Measurements from ENCODE around the gene MGLL. TPM values are rescaled to one million over a fixed set of nuclear protein-coding genes. Genes with fewer than 3 reads are reported as not detected.

MGLL gene
- total RNA-seq, 1 donor from 2014 or later: 83.5 TPM

DNA sequence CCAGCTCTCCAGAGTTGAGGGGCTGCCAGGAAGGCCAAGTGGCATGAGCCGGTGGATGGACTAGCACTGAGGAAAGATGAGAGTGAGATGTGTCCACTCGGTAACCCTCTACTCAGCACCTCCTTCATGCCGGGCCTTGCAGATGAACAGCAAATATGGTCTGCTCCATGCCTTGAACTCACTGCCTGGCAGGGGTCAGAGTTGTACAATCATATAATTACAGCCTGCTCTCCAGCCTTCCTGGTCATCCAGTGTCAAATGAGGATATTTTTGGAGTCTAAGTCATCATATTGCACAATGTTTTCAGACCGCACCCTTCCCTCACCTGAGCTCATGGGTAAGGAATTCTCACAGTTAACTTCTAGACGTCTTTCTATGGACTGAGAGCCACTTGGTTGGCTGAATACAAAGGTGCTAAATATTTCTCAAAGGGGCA, 4.9 kb downstream of the MGLL start:
- intact Hi-C loops (cut with DNase I): loop anchor here (10.0 kb wide), 1 partner anchor 73 kb away; no protein-coding TSS in a partner anchor

DNA sequence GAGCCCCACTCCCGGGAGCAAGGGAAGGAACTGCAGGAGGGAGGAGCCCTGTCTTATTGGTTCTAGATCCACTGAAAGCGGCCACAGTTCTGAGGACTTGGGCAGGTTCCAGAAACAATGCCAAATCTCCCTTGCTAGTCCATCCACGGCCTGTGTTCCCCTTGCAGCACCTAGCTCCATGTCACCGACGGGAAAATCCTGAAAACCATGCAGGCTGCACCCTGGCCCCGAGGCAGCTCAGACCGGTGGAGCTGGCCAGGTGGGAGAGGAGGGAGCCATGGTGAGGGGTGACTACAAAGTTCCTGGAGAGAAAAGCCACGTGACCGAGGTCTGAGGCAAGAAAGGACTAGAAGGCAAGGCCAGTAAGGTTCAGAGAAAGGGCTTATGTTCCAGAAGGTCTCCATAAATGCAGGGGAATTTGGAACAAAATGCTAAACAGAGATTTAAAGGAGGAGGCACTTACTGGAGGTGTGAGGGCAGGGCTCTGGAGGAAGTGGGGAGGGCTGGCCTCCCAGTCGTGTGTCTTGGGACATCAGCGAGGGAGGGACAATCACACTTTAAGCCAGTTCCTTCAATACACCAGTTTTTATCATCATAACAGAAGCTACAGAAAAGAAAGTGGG, 5.4 kb downstream of the MGLL start:
- DNase-seq: no peak
- intact Hi-C loops (cut with DNase I): loop anchor here (10.0 kb wide), 1 partner anchor 72 kb away; no protein-coding TSS in a partner anchor
- no peak for ATAC-seq (ENCODE audit: poor library complexity)

More for the DNA sequence above, 4.9 kb downstream of the MGLL start:
- no peak for DNase-seq
- ATAC-seq (ENCODE audit: poor library complexity): peak; percentile 20

DNA sequence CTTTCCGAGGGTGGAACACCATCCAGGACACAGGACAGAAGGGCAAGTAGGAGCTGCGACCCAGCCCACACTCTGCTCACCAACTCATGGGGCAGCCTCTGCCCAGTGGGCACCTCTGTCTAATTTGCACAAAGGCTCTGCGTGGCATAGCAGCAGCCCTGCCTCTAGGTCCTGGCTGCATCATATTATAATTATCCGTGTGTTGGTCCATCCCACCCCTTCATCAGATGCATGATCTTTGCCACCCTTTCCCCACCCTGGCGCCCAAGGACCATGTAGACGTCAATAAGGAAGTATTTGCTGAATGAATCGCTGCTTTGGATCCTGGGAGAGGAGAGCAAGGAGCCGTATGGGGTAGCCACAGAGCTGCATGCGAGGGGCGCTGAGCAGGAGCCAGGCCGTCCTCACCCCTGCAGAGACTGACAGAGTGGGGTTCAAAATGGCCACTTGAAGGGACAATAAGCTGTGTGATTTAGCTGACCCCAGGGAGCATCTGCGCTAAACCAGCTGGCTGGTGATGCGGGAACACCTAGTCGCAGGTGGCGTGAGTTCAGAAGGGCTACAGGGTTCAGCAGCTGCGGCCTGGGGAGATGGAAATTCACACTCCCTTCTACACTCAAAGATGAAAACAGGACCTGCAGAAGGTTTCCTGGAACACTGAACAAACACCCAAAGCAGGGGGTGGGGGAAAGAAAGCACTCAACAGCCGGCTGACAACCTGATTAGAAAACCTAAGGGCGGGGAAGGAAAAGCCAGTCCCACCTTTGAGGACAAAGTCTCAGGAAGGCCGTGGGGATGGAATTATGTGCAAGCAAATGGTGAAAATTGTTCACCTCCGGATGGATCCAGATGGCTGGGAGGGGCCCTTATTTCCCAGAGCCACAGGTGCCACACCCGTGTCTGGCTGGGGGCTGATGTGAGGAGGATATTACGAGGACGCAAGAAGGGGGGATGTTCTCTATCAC, 6.4 kb downstream of the MGLL start:
- intact Hi-C loops (cut with DNase I): loop anchor here (10.0 kb wide), 1 partner anchor 71 kb away; no protein-coding TSS in a partner anchor
- no peak for ATAC-seq (ENCODE audit: poor library complexity)
- no peak for DNase-seq

- DNase-seq (no peak), ATAC-seq (ENCODE audit: poor library complexity) (no peak)
- intact Hi-C loops (cut with DNase I): loop anchor here (10.0 kb wide), 1 partner anchor 70 kb away; no protein-coding TSS in a partner anchor
These were observed 7.3 kb downstream of the MGLL start for GRCh38 chr3:127815001-127815400.

GRCh38 chr3:127814325-127814781, 8.0 kb downstream of the MGLL start:
- DNase-seq: no peak
- ATAC-seq (ENCODE audit: poor library complexity): no peak
- intact Hi-C loops (cut with DNase I): loop anchor here (10.0 kb wide), 1 partner anchor 70 kb away; no protein-coding TSS in a partner anchor

GRCh38 chr3:127812151-127812550, 10.2 kb downstream of the MGLL start:
- intact Hi-C loops (cut with DNase I): loop anchor here (10.0 kb wide), 1 partner anchor 67 kb away; no protein-coding TSS in a partner anchor
- ATAC-seq (ENCODE audit: poor library complexity): no peak
- DNase-seq: no peak

DNA sequence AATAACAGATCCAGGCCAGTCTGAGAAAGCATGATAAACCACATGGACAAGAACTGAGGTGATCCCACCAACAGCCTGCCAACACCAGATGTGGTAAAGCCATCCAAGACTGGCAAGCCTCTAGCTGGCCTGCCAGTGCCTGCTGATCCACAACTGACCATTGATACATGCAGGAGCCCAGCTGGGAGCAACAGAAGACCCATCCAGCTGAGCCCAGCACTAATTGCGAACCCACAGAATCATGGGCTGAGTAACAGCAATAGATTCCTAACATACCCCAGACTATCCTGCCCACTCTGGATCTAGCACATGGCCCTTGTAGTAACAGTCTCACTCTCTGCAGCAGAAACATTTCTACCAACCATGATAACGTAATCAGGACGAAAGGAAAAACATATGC, 10.6 kb downstream of the MGLL start:
- intact Hi-C loops (cut with DNase I): loop anchor here (10.0 kb wide), 1 partner anchor 67 kb away; no protein-coding TSS in a partner anchor
- no peak for DNase-seq
- no peak for ATAC-seq (ENCODE audit: poor library complexity)

GRCh38 chr3:127809611-127810010, 12.7 kb downstream of the MGLL start:
- no peak for DNase-seq
- no peak for ATAC-seq (ENCODE audit: poor library complexity)
- intact Hi-C loops (cut with DNase I): loop anchor here (10.0 kb wide), 1 partner anchor 65 kb away; no protein-coding TSS in a partner anchor

DNA sequence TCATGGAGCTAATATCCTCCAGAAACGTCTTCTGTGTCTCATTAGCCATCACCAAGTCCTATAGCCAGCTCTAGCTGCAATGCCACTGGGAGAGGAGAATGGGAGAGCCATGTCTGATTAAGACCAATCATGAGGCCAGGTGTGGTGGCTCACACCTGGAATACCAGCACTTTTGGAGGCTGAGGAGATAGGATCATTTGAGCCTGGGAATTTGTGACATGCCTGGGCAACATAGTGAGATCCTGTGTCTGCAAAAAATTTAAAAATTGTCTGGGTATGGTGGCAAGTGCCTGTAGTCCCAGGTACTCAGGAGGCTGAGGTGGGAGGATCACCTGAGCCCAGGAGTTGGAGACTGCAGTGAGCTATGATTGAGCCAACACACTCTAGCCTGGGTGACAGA, 13.1 kb downstream of the MGLL start:
- intact Hi-C loops (cut with DNase I): no loop called here
- DNase-seq (no peak), ATAC-seq (ENCODE audit: poor library complexity) (no peak)

- intact Hi-C loops (cut with DNase I): no loop called here
- DNase-seq (no peak), ATAC-seq (ENCODE audit: poor library complexity) (no peak)
These were observed 14.1 kb downstream of the MGLL start for GRCh38 chr3:127808197-127808596.

DNA sequence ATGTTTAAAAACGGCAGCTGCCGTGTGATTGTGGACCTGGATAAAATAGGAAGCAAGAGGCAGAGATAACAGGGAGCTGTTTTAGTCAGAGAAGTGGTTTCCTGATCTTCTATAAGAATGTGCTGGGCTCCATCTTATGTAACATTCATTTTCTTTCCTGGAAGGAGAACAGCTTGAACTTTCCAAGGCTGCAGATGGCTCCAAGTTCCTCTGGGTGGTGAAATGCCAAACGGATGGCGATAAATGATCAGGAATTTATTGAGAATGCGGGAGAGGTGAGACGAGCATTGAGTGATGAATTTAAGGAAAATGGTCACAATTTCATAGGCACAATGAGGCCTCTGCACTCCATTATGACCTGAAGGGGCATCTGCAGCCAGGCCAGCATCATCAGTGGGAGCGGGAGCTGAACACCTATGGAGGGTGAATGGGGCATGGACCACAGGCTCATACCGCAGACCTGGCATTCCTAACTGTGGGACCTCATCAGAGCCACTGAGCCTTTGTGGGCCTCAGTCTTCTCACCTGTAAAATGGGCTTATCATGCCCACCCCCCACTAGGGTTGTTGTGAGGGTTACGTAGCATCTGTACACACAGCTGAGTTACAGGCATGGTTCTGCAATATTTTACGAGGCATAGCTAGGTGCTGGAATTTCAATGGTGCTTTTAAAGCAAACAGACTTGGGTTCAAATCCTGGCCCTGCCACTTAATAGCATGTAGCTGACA, 17.1 kb downstream of the MGLL start:
- DNase-seq (no peak), ATAC-seq (ENCODE audit: poor library complexity) (no peak)
- intact Hi-C loops (cut with DNase I): no loop called here

DNA sequence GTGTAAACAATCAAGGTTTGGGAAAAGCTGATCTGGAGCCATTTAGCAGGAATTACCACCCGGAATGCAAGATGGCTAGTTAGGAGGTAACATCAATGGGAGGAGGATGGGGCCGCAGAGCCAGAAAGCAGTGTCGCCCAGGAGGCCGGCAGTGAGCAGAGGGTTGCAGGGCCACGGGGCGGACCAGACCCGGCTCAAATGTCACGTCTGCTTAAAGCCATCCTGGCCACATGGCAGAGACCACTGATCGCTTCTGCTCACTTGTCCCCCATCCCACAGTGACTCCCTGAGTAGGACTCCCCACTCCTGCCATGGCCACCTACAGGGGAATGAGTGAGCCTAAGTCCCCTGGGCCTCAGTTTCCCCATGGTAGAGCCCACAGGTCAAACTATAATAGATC, 18.2 kb downstream of the MGLL start:
- ATAC-seq (ENCODE audit: poor library complexity): no peak
- DNase-seq: no peak
- intact Hi-C loops (cut with DNase I): no loop called here

- intact Hi-C loops (cut with DNase I): no loop called here
- DNase-seq: no peak
- ATAC-seq (ENCODE audit: poor library complexity): no peak
These were observed 18.7 kb downstream of the MGLL start for GRCh38 chr3:127803619-127804018.

- DNase-seq: no peak
- intact Hi-C loops (cut with DNase I): no loop called here
- ATAC-seq (ENCODE audit: poor library complexity): no peak
These were observed 19.7 kb downstream of the MGLL start for GRCh38 chr3:127802606-127803005.

- DNase-seq (no peak), ATAC-seq (ENCODE audit: poor library complexity) (no peak)
- intact Hi-C loops (cut with DNase I): no loop called here
These were observed 20.5 kb downstream of the MGLL start for GRCh38 chr3:127801731-127802313.

DNA sequence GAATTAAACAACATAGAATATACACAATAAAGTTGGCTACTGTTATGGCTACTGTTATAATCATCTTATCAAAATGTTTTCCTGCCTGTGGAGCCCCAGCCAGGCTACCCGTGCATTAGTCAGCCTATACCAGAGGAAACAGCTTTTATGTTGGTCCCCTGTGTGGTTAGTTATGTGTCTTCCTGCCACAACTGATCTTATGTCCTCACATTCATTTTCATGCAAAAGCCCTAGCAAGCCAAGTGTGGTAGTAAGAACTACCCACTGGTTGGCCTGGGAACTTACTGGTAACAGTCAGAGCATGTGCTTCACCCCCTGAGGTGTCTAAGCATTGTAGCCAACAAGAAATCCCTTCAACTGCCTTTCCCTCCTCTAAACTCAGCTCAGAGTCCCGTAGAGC, 21.8 kb downstream of the MGLL start:
- no peak for DNase-seq
- no peak for ATAC-seq (ENCODE audit: poor library complexity)
- intact Hi-C loops (cut with DNase I): no loop called here

DNA sequence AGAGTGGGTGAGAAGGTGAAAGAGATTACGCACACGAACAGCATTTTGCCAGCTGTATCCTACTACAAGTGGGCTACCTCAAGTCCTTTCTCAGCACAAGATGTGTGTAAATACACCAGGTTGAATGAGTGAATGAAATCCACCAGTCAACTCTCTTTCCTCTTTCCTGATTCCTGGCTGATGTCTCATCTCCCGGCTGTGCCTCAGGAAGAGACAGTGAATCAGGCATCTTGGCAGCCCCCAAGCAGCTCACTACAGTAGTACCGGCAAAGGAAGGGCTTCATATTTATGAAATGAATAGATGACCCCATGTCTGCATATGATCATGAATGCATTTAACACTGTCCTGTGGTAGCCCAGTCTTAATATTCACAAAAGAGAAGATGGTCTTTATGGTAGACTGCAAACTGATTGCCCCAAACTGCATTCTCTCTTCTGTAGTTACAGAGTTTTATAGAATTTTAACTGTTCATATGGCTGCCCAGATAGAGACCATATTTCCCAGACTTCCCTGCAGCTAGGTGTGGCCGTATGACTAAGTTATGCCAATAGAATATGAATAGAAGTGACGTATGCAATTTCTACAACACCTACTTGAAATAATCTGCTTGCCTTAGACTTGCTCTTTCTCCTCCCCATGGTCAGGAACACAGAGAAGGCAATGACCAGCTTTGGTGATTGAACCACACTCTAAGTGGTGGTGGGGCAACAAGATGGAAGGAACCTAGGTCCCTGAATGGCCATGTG, 22.7 kb downstream of the MGLL start:
- intact Hi-C loops (cut with DNase I): no loop called here
- no peak for DNase-seq
- ATAC-seq (ENCODE audit: poor library complexity): no peak

GRCh38 chr3:127798716-127799115, 23.6 kb downstream of the MGLL start:
- DNase-seq: no peak
- intact Hi-C loops (cut with DNase I): no loop called here
- no peak for ATAC-seq (ENCODE audit: poor library complexity)

Measured in Right ventricle myocardium superior (tissue), 1 donor.